Pancreas (tissue), 10 donors: Measurements from ENCODE around the gene PRICKLE1. TPM values are rescaled to one million over a fixed set of nuclear protein-coding genes. Genes with fewer than 3 reads are reported as not detected.

ENCODE experiments used
- ATAC-seq, 4 donors: fragments of 200-7000 bp; cut with Tn5 transposase; one replicate each; pipeline versions ENCODE4 v1.8.0 to v1.9.1; 2020; ENCODE audit warnings: mild to moderate bottlenecking in 4 of 4, moderate library complexity in 4 of 4
- DNase-seq, 6 donors: peaks; one replicate each; pipeline ENCODE4 v3.0.0-alpha.2; 2020
- FAIRE-seq: peaks from 2 replicates; lab custom pipeline; 2012; peaks lifted over from hg19 to GRCh38; lab: Jason Lieb, UNC
- H3K27ac ChIP-seq, 4 donors: fragments of 200-600 bp; sonication (generic); 1 replicate in 3 of 4; 2 replicates in 1 of 4; pipeline versions ENCODE4 v1.5.0 to v1.8.0; 2020
- H3K27me3 ChIP-seq, 4 donors: fragments of 200-600 bp; one replicate each; pipeline ENCODE4 v1.8.0; 2021
- H3K36me3 ChIP-seq, 3 donors: fragments of 200-600 bp; sonication (generic) in 1 of 3; one replicate each; pipeline versions ENCODE4 v1.5.0 to v1.8.0; 2020 to 2021
- H3K4me1 ChIP-seq, 3 donors: fragments of 200-600 bp; one replicate each; pipeline ENCODE4 v1.8.0; 2021
- H3K4me3 ChIP-seq, 4 donors: fragments of 200-600 bp; sonication (generic) in 2 of 4; one replicate each; pipeline versions ENCODE4 v1.5.0 to v1.8.0; 2020 to 2021
- H3K9me3 ChIP-seq, 4 donors: fragments of 200-600 bp; one replicate each; pipeline ENCODE4 v1.8.0; 2021
- WGBS, 2 donors: extraction: QIAGEN DNeasy Blood & Tissue Kit; methylation state at CpG; one replicate each; pipeline ENCODE4 v1.1.7; 2013; 5-methylcytosine and 5-hydroxymethylcytosine counted together
- intact Hi-C, 3 donors: fragments of 100-400 bp; cut with DNase I; formaldehyde crosslinking; loops; one replicate each; pipeline versions ENCODE4 v1.11.1 to v1.14.2; 2022
- polyA plus RNA-seq, 2 donors: library from polyadenylated mRNA; stranded (reverse); fragments of 200-250 nt; gene quantifications; one replicate each; pipeline ENCODE4 v1.2.3, GENCODE V29; 2013
- total RNA-seq, 6 donors: library from RNA; stranded (reverse); fragmentation: NEBNext Ultra II Directional in 4 of 6; extraction: Animal tissue kit (Norgen Biotek cat#: 25700) in 4 of 6; gene quantifications; one replicate each; pipeline versions ENCODE4 v1.2.1 to v1.2.4, GENCODE V29; 2021 to 2023
- TF ChIP-seq, protein P1 (sequence below), 4 donors: fragments of 200-600 bp; sonication (generic) in 3 of 4; IDR thresholded peaks; one replicate each; pipeline versions ENCODE4 v1.5.0 to v1.8.0; 2021; ENCODE audit warnings: antibody characterized with exemption in 4 of 4
- donor health status: healthy with polysubstance abuse.
- donor health status: DM: no; HTN: no; CAD: no; lungs with moderate emphysema.
- donor health status: DM: no; HTN: no; CAD: no.
- donor health status: control.
- donor health status: control.
- donor health status: Bipolar disorder and iron deficiency.
- donor health status: DM: yes; HTN: yes; CAD: no.
- donor health status: DM: no; HTN: no; CAD: no.
- donor health status: DM: no; HTN: no; CAD: no.
- donor health status: DM: yes; HTN: yes; CAD: no.

PRICKLE1 gene
- total and polyA plus RNA-seq, 8 donors = 1.5 to 9.5 (median 2.8) TPM

DNA sequence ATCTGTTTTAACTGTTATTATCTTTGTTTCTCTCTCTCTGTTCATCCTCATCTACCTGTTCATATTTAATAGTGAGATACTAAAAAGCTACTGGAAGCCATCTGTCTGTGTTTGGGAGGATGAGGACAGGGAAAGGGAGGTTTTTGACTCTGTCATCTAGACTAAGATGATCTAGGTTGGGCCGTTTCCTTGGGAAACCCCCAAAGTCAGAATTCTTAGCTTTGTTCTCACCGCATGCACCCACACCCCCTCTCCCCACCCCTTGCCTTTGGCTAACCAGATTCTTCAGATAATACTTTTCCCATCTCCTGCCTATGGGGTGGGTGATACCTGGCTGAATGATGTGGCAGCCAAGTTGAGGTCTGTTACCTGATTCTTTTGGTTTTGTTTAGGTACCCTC, 73.0 kb downstream of the PRICKLE1 start:
- Histone ChIP-seq H3K4me3 (no peak overlapping the region), H3K27me3 (no peaks in the 10 kb centered on the region), H3K27ac (no peak overlapping the region), H3K9me3 (no peaks in the 10 kb centered on the region), H3K4me1 (no peaks in the 10 kb centered on the region), H3K36me3 (no peaks in the 10 kb centered on the region)
- WGBS, 2 donors = 41 to 93% methylated on average over 2 of the region's 2 CpGs
- DNase-seq (no peak), ATAC-seq (no peak), FAIRE-seq (no peak)
- intact Hi-C loops = no loop called here
- TF ChIP-seq, protein P1, sequence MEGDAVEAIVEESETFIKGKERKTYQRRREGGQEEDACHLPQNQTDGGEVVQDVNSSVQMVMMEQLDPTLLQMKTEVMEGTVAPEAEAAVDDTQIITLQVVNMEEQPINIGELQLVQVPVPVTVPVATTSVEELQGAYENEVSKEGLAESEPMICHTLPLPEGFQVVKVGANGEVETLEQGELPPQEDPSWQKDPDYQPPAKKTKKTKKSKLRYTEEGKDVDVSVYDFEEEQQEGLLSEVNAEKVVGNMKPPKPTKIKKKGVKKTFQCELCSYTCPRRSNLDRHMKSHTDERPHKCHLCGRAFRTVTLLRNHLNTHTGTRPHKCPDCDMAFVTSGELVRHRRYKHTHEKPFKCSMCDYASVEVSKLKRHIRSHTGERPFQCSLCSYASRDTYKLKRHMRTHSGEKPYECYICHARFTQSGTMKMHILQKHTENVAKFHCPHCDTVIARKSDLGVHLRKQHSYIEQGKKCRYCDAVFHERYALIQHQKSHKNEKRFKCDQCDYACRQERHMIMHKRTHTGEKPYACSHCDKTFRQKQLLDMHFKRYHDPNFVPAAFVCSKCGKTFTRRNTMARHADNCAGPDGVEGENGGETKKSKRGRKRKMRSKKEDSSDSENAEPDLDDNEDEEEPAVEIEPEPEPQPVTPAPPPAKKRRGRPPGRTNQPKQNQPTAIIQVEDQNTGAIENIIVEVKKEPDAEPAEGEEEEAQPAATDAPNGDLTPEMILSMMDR (IDR thresholded peaks at IDR 0.05) = no peak

DNA sequence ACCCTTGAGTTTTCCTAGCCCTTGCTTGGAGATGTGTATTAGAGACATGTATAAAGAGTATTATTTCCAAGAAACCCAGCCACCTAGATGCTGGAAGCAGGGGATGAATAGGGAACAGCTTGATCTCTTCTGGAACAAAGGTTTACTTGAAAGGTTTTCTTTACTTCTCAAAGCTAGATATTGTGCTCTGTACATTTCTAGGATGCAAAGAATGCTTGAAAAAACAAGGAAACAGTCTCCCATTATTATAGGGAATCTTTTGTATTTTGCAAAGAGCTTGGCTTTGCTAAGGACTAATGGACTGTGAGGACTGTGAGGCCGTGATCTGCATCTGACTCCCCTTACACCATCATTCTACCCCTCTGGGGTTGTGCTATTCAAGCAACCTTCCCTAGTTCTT, 77.9 kb downstream of the PRICKLE1 start:
- intact Hi-C loops = no loop called here
- TF ChIP-seq, protein P1 (IDR thresholded peaks at IDR 0.05) = no peak
- Histone ChIP-seq H3K4me1 (no peaks in the 10 kb centered on the region), H3K27me3 (no peaks in the 10 kb centered on the region), H3K27ac (no peak overlapping the region), H3K9me3 (no peaks in the 10 kb centered on the region), H3K36me3 (no peaks in the 10 kb centered on the region), H3K4me3 (no peak overlapping the region)
- FAIRE-seq (no peak), DNase-seq (no peak), ATAC-seq (no peak)
- 85 to 86% methylated on average over 1 of the region's 1 CpG for WGBS, 2 donors

DNA sequence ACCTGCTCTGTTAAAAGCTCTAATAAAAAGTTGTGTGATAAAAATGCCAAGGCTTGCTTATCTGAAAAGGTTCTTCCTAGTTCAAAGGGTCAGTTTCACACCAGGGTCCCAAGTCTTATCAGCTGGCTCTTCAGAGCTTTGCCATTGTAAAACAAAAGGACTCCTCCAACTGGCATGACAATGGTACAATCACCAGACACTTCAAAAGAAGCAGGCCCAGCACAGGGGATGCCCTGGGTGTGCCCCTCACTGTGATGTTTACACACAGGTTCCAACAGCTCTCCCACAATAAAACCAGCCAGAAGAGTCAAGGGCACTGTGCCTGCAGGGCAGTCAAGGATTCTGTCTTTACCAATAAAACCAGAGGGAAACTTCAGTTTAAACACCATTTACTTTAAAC, 78.7 kb downstream of the PRICKLE1 start:
- TF ChIP-seq, protein P1 (IDR thresholded peaks at IDR 0.05) = no peak
- FAIRE-seq (no peak), DNase-seq (no peak), ATAC-seq (no peak)
- no peaks in the 10 kb centered on the region for H3K36me3 ChIP-seq
- H3K4me1 ChIP-seq = no peaks in the 10 kb centered on the region
- no peak overlapping the region for H3K27ac ChIP-seq
- H3K4me3 ChIP-seq = no peak overlapping the region
- intact Hi-C loops = no loop called here
- H3K27me3 ChIP-seq = no peaks in the 10 kb centered on the region
- H3K9me3 ChIP-seq = no peaks in the 10 kb centered on the region

GRCh38 chr12:42508913-42509460, 80.6 kb downstream of the PRICKLE1 start:
- Histone ChIP-seq H3K4me3 (no peak overlapping the region), H3K27me3 (no peaks in the 10 kb centered on the region), H3K36me3 (no peaks in the 10 kb centered on the region), H3K27ac (no peak overlapping the region), H3K9me3 (no peaks in the 10 kb centered on the region), H3K4me1 (no peaks in the 10 kb centered on the region)
- WGBS, 2 donors = 83 to 84% methylated on average over 5 of the region's 5 CpGs
- intact Hi-C loops = no loop called here
- DNase-seq (no peak), ATAC-seq (no peak), FAIRE-seq (no peak)
- TF ChIP-seq, protein P1 (IDR thresholded peaks at IDR 0.05) = no peak

DNA sequence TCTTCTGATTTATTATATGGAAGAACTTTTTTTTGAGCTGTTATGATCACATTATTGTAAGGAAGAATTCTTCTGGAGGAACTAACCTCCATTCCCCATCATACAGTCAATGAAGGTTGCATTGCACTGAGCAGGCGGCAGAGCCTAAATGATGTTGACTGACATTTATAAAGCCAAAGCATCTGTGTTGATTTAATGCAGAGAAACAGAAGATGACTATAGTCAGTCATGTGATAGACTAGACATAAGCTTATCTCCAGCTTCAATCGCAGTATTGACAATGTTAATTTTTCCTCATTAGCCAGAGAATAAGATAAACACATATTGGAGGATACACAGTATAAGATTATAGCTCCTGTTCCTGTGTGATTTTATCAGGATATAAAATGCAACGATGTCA, 82.0 kb downstream of the PRICKLE1 start:
- no peak for FAIRE-seq
- H3K4me3 ChIP-seq = no peak overlapping the region
- peaks cover 0 to 5% (median 0%) of the 10 kb centered on the region in 3 donors for H3K4me1 ChIP-seq
- H3K27me3 ChIP-seq = no peaks in the 10 kb centered on the region
- no peak for DNase-seq
- no peaks in the 10 kb centered on the region for H3K36me3 ChIP-seq
- WGBS, 2 donors = 60 to 81% methylated on average over 3 of the region's 3 CpGs
- no peaks in the 10 kb centered on the region for H3K9me3 ChIP-seq
- intact Hi-C loops = no loop called here
- no peak for ATAC-seq
- TF ChIP-seq, protein P1 (IDR thresholded peaks at IDR 0.05) = no peak
- no peak overlapping the region for H3K27ac ChIP-seq
